CD14-positive monocyte (primary cell): Measurements from ENCODE around the gene FAAH2. TPM values are rescaled to one million over a fixed set of nuclear protein-coding genes. Genes with fewer than 3 reads are reported as not detected.
"Not testable (repeated sequence)": the region's sequence is repeated elsewhere in the genome, so short reads cannot be mapped to it uniquely, and the experiment has no call there.

Experiments
- DNase-seq, 3 donors: peaks; one replicate each; pipeline ENCODE4 v3.0.0-alpha.2; 2011 to 2022
- H2AFZ ChIP-seq: 2 replicates; pipeline ENCODE4 v1.6.0; 2012; ENCODE audit warnings: mild to moderate bottlenecking, low read depth, low read length, inconsistent platforms; ENCODE audit not compliant: insufficient read depth, poor library complexity, severe bottlenecking
- H3K27ac ChIP-seq, 2 donors: 1 replicate in 1 of 2; 2 replicates in 1 of 2; pipeline ENCODE4 v1.5.1; 2012 to 2013; ENCODE audit warnings: low read length in 2 of 2, control low read depth in 1 of 2, inconsistent platforms in 1 of 2, low read depth in 1 of 2, mild to moderate bottlenecking in 1 of 2
- H3K27me3 ChIP-seq, 2 donors: one replicate each; pipeline versions ENCODE4 v1.6.0 to v1.6.1; 2011 to 2013; ENCODE audit warnings: low read length in 2 of 2; ENCODE audit not compliant: control insufficient read depth in 2 of 2, insufficient read depth in 2 of 2
- H3K36me3 ChIP-seq, 2 donors: replicated peaks in 1 of 2; 1 replicate in 1 of 2; 2 replicates in 1 of 2; pipeline versions ENCODE4 v1.5.1 to v1.6.1; 2012 to 2013; ENCODE audit warnings: low read length in 2 of 2, control low read depth in 1 of 2, inconsistent platforms in 1 of 2, mild to moderate bottlenecking in 1 of 2; ENCODE audit not compliant: insufficient read depth in 2 of 2, control insufficient read depth in 1 of 2
- H3K4me1 ChIP-seq, 2 donors: 1 replicate in 1 of 2; 2 replicates in 1 of 2; pipeline versions ENCODE4 v1.5.1 to v1.6.1; 2012 to 2013; ENCODE audit warnings: low read length in 2 of 2, control low read depth in 1 of 2, inconsistent platforms in 1 of 2, mild to moderate bottlenecking in 1 of 2, moderate library complexity in 1 of 2; ENCODE audit not compliant: insufficient read depth in 2 of 2, control insufficient read depth in 1 of 2
- H3K4me2 ChIP-seq: replicated peaks from 2 replicates; pipeline ENCODE3; 2012; ENCODE audit warnings: low read length, moderate library complexity, mild to moderate bottlenecking; ENCODE audit not compliant: poor library complexity, severe bottlenecking; ENCODE audit errors: extremely low read depth
- H3K4me3 ChIP-seq, 3 experiments: fragments of 200-600 bp in 1 of 3; sonication (generic) in 1 of 3; replicated peaks in 1 of 3; 1 replicate in 2 of 3; 2 replicates in 1 of 3; pipeline ENCODE4 v1.5.1; 2011 to 2013; ENCODE audit warnings: low read length in 3 of 3, mild to moderate bottlenecking in 3 of 3, control low read depth in 2 of 3, low read depth in 2 of 3, inconsistent platforms in 1 of 3, moderate library complexity in 1 of 3
- H3K79me2 ChIP-seq: 2 replicates; pipeline ENCODE4 v1.6.0; 2012; ENCODE audit warnings: mild to moderate bottlenecking, control low read depth, inconsistent platforms, low read length, moderate library complexity; ENCODE audit not compliant: insufficient read depth
- H3K9ac ChIP-seq: 2 replicates; pipeline ENCODE4 v1.6.0; 2017; ENCODE audit warnings: low read length, mild to moderate bottlenecking; ENCODE audit not compliant: insufficient read depth, poor library complexity, severe bottlenecking
- H3K9me3 ChIP-seq, 2 donors: replicated peaks in 1 of 2; 1 replicate in 1 of 2; 2 replicates in 1 of 2; pipeline versions ENCODE4 v1.5.1 to v1.6.1; 2012 to 2013; ENCODE audit warnings: low read length in 2 of 2, control low read depth in 1 of 2; ENCODE audit not compliant: control insufficient read depth in 1 of 2, insufficient read depth in 1 of 2
- H4K20me1 ChIP-seq: 2 replicates; pipeline ENCODE4 v1.6.0; 2012; ENCODE audit warnings: mild to moderate bottlenecking, low read length, control low read depth, moderate library complexity; ENCODE audit not compliant: insufficient read depth
- H3K27ac Mint-ChIP-seq, 7 donors: one replicate each; pipeline ENCODE4 v1.8.0; 2020; ENCODE audit warnings: mild to moderate bottlenecking in 7 of 7, mixed read lengths in 7 of 7, moderate library complexity in 6 of 7, inconsistent platforms in 2 of 7
- H3K27me3 Mint-ChIP-seq, 3 donors: one replicate each; pipeline ENCODE4 v1.8.0; 2021 to 2022; ENCODE audit warnings: low read depth in 3 of 3, mild to moderate bottlenecking in 3 of 3, mixed read lengths in 3 of 3, moderate library complexity in 3 of 3, inconsistent platforms in 1 of 3
- H3K36me3 Mint-ChIP-seq, 2 donors: one replicate each; pipeline ENCODE4 v1.8.0; 2020; ENCODE audit warnings: mixed read lengths in 2 of 2, inconsistent platforms in 1 of 2, mild to moderate bottlenecking in 1 of 2
- H3K4me1 Mint-ChIP-seq: one replicate; pipeline ENCODE4 v1.8.0; 2020; ENCODE audit warnings: mild to moderate bottlenecking, mixed read lengths
- H3K4me3 Mint-ChIP-seq, 2 donors: one replicate each; pipeline ENCODE4 v1.8.0; 2020; ENCODE audit warnings: mild to moderate bottlenecking in 2 of 2, mixed read lengths in 2 of 2, moderate library complexity in 1 of 2
- H3K9me3 Mint-ChIP-seq, 7 donors: one replicate each; pipeline ENCODE4 v1.8.0; 2020 to 2022; ENCODE audit warnings: mixed read lengths in 7 of 7, mild to moderate bottlenecking in 6 of 7, moderate library complexity in 6 of 7, inconsistent platforms in 2 of 7
- CTCF ChIP-seq: fragments of 200-600 bp; IDR thresholded peaks from one replicate; pipeline ENCODE4 v1.8.0; 2022; ENCODE audit warnings: antibody characterized with exemption, mild to moderate bottlenecking
- WGBS: methylation state at CpG from one replicate; pipeline ENCODE4 v1.1.5; 2013; ENCODE audit warnings: missing lambda C conversion rate; ENCODE audit not compliant: insufficient coverage; 5-methylcytosine and 5-hydroxymethylcytosine counted together
- intact Hi-C, 2 donors: fragments of 100-400 bp; cut with micrococcal nuclease; formaldehyde crosslinking; loops; one replicate each; pipeline versions ENCODE4 v1.15.0 to v1.15.1; 2023
- polyA plus RNA-seq, 3 donors: library from polyadenylated mRNA; depleted of rRNA in 1 of 3; unstranded in 2 of 3; stranded (reverse) in 1 of 3; fragments of 300-500 nt in 2 of 3; fragments of >200 nt in 1 of 3; fragmentation: Illumina TruSeq in 2 of 3; gene quantifications; 1 replicate in 2 of 3; 2 replicates in 1 of 3; pipeline ENCODE4 v1.2.3, GENCODE V29; 2012 to 2021

FAAH2 gene
- polyA plus RNA-seq, 3 donors: not detected

GRCh38 chrX:57289089-57289488 lies 2.6 kb downstream of the FAAH2 start:
- Histone ChIP-seq H3K9ac (no peak overlapping the region), H3K27me3 (no peaks in the 10 kb centered on the region), H3K79me2 (no peaks in the 10 kb centered on the region), H3K9me3 (no peaks in the 10 kb centered on the region), H3K36me3 (no peaks in the 10 kb centered on the region), H4K20me1 (no peaks in the 10 kb centered on the region), H2AFZ (no peak overlapping the region), H3K4me1 (no peaks in the 10 kb centered on the region), H3K4me3 (no peak overlapping the region), H3K27ac (no peak overlapping the region), H3K4me2 (no peak overlapping the region)
- Mint-ChIP-seq H3K27ac (no peak overlapping the region), H3K4me3 (no peak overlapping the region), H3K9me3 (peaks cover 0 to 1% (median 0%) of the 10 kb centered on the region in 7 donors), H3K4me1 (peaks cover 5% of the 10 kb centered on the region), H3K36me3 (no peaks in the 10 kb centered on the region), H3K27me3 (peaks cover 2 to 4% (median 4%) of the 10 kb centered on the region in 3 donors)
- no CpG with 5 or more reads among the region's 1 CpG for WGBS
- no peak for DNase-seq
- intact Hi-C loops: no loop called here
- no peak for TF ChIP-seq CTCF

DNA sequence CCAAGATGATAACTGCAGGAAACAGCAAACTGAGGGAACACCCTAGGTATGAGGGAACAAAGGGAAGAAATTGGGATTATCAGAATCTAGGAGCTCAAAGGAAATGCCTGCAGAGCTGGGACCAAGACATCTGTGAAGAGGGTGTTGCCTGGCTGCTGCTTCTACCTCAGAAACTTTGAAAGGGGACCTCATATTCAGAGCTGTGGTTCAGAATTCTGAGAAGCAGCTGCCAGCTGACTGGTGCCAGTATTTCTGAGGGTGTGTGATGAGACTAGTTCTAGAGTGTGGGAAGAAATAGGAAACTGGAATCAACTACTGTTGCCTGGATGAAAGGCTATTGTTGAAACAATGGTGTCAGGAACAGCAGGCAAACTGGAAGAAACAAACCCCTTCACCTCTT lies 8.5 kb downstream of the FAAH2 start:
- H3K27me3 Mint-ChIP-seq: no peaks in the 10 kb centered on the region
- Histone ChIP-seq H3K36me3 (no peaks in the 10 kb centered on the region), H3K4me3 (no peak overlapping the region), H3K27me3 (no peaks in the 10 kb centered on the region), H3K79me2 (no peaks in the 10 kb centered on the region), H3K4me1 (no peaks in the 10 kb centered on the region), H3K9me3 (peaks cover 0 to 6% of the 10 kb centered on the region in 2 donors), H3K9ac (no peak overlapping the region), H3K4me2 (no peak overlapping the region), H3K27ac (no peak overlapping the region), H4K20me1 (no peaks in the 10 kb centered on the region), H2AFZ (no peak overlapping the region)
- H3K9me3 Mint-ChIP-seq: peaks cover 4 to 15% (median 10%) of the 10 kb centered on the region in 7 donors
- no peak for DNase-seq
- no peak for TF ChIP-seq CTCF
- no peaks in the 10 kb centered on the region for H3K4me1 Mint-ChIP-seq
- no peak overlapping the region for H3K27ac Mint-ChIP-seq
- no peaks in the 10 kb centered on the region for H3K36me3 Mint-ChIP-seq
- H3K4me3 Mint-ChIP-seq: no peak overlapping the region
- intact Hi-C loops: no loop called here

DNA sequence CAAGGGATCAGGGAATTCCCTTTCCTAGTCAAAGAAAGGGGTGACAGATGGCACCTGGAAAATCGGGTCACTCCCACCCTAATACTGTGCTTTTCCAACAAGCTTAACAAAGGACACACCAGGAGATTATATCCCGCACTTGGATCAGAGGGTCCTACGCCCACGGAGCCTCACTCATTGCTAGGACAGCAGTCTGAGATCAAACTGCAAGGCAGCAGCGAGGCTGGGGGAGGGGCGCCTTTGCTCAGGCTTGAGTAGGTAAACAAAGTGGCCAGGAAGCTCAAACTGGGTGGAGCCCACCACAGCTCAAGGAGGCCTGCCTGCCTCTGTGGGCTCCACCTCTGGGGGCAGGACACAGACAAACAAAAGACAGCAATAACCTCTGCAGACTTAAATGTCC lies 9.2 kb downstream of the FAAH2 start:
- H3K36me3 Mint-ChIP-seq, H4K20me1 ChIP-seq, H3K4me1 Mint-ChIP-seq, H3K36me3 ChIP-seq, intact Hi-C loops, H3K4me2 ChIP-seq, H3K4me1 ChIP-seq, H3K27me3 ChIP-seq, H3K27ac ChIP-seq, H2AFZ ChIP-seq, H3K4me3 ChIP-seq, H3K9me3 ChIP-seq, H3K27me3 Mint-ChIP-seq, H3K4me3 Mint-ChIP-seq, DNase-seq, H3K27ac Mint-ChIP-seq, H3K79me2 ChIP-seq, H3K9ac ChIP-seq: not testable (repeated sequence)
- WGBS: no CpG with 5 or more reads among the region's 6 CpGs
- peaks cover 4 to 17% (median 11%) of the 10 kb centered on the region in 7 donors for H3K9me3 Mint-ChIP-seq
